H9 (cell line): Measurements from ENCODE around the gene BCAS1. TPM values are rescaled to one million over a fixed set of nuclear protein-coding genes. Genes with fewer than 3 reads are reported as not detected.

Experiments
- DNase-seq: peaks from one replicate; pipeline ENCODE4 v3.0.0-alpha.2; 2017
- H2AFZ ChIP-seq: one replicate; pipeline ENCODE4 v1.6.1; 2013; ENCODE audit warnings: mild to moderate bottlenecking, low read length, control low read depth, moderate library complexity
- H2AK5ac ChIP-seq: 2 replicates; pipeline ENCODE4 v1.6.1; 2013; ENCODE audit warnings: low read length, control low read depth, mixed read lengths; ENCODE audit not compliant: insufficient read length
- H2BK120ac ChIP-seq: one replicate; pipeline ENCODE4 v1.6.1; 2013; ENCODE audit warnings: low read depth, mild to moderate bottlenecking, low read length, control low read depth, inconsistent platforms; ENCODE audit not compliant: poor library complexity, severe bottlenecking
- H2BK12ac ChIP-seq: 2 replicates; pipeline ENCODE4 v1.6.1; 2013; ENCODE audit warnings: low read length, control low read depth, mixed read lengths, low read depth; ENCODE audit not compliant: insufficient read length
- H2BK15ac ChIP-seq: 2 replicates; pipeline ENCODE4 v1.6.1; 2013; ENCODE audit warnings: low read depth, low read length, control low read depth
- H2BK20ac ChIP-seq: one replicate; pipeline ENCODE4 v1.6.1; 2013; ENCODE audit warnings: low read depth, mild to moderate bottlenecking, low read length, control low read depth, inconsistent platforms; ENCODE audit not compliant: poor library complexity, severe bottlenecking
- H2BK5ac ChIP-seq: 2 replicates; pipeline ENCODE4 v1.6.1; 2013; ENCODE audit warnings: low read length, control low read depth, mixed read lengths; ENCODE audit not compliant: insufficient read length
- H3K14ac ChIP-seq: 2 replicates; pipeline ENCODE4 v1.6.1; 2013; ENCODE audit warnings: low read length, control low read depth; ENCODE audit not compliant: insufficient read depth
- H3K18ac ChIP-seq: 2 replicates; pipeline ENCODE4 v1.6.1; 2013; ENCODE audit warnings: low read depth, mild to moderate bottlenecking, mixed read lengths, low read length, control low read depth; ENCODE audit not compliant: insufficient read length
- H3K23ac ChIP-seq: 2 replicates; pipeline ENCODE4 v1.6.1; 2013; ENCODE audit warnings: low read length, control low read depth, mixed read lengths, low read depth; ENCODE audit not compliant: insufficient read length
- H3K23me2 ChIP-seq: 2 replicates; pipeline ENCODE4 v1.6.1; 2013; ENCODE audit warnings: low read depth, mild to moderate bottlenecking, mixed read lengths, low read length, control low read depth; ENCODE audit not compliant: insufficient read length, poor library complexity, severe bottlenecking
- H3K27ac ChIP-seq: 2 replicates; pipeline ENCODE4 v1.5.1; 2013; ENCODE audit warnings: low read length, control low read depth, mixed read lengths, low read depth; ENCODE audit not compliant: insufficient read length
- H3K27me3 ChIP-seq: 2 replicates; pipeline ENCODE4 v1.6.1; 2013; ENCODE audit warnings: low read length, control low read depth, inconsistent platforms; ENCODE audit not compliant: insufficient read depth
- H3K4ac ChIP-seq: 2 replicates; pipeline ENCODE4 v1.6.1; 2013; ENCODE audit warnings: low read depth, mild to moderate bottlenecking, control low read depth, inconsistent platforms, low read length, moderate library complexity
- H3K4me1 ChIP-seq: 2 replicates; pipeline ENCODE4 v1.6.1; 2013; ENCODE audit warnings: low read length, control low read depth, inconsistent platforms; ENCODE audit not compliant: insufficient read depth
- H3K4me2 ChIP-seq: 2 replicates; pipeline ENCODE4 v1.6.1; 2013; ENCODE audit warnings: low read length, control low read depth, mixed read lengths; ENCODE audit not compliant: insufficient read length, insufficient read depth
- H3K56ac ChIP-seq: 2 replicates; pipeline ENCODE4 v1.6.1; 2013; ENCODE audit warnings: low read depth, mild to moderate bottlenecking, mixed read lengths, low read length, control low read depth; ENCODE audit not compliant: insufficient read length
- H3K79me1 ChIP-seq: 2 replicates; pipeline ENCODE4 v1.6.1; 2013; ENCODE audit warnings: low read depth, mild to moderate bottlenecking, moderate library complexity, low read length, control low read depth, inconsistent platforms; ENCODE audit not compliant: insufficient read depth, poor library complexity, severe bottlenecking
- H3K79me2 ChIP-seq: 2 replicates; pipeline ENCODE4 v1.6.1; 2013; ENCODE audit warnings: low read length, control low read depth, inconsistent platforms; ENCODE audit not compliant: insufficient read depth
- H3K9ac ChIP-seq: 2 replicates; pipeline ENCODE4 v1.6.1; 2013; ENCODE audit warnings: low read length, control low read depth, mixed read lengths; ENCODE audit not compliant: insufficient read length; ENCODE audit errors: extremely low read depth
- H3K9me3 ChIP-seq: one replicate; pipeline ENCODE4 v1.6.1; 2013; ENCODE audit warnings: low read depth, low read length, inconsistent platforms; ENCODE audit not compliant: control insufficient read depth
- H3T11ph ChIP-seq: one replicate; pipeline ENCODE4 v1.6.1; 2013; ENCODE audit warnings: mild to moderate bottlenecking, low read length, control low read depth, inconsistent platforms
- H4K20me1 ChIP-seq: one replicate; pipeline ENCODE4 v1.6.1; 2013; ENCODE audit not compliant: control insufficient read depth, insufficient read length, insufficient read depth
- H4K5ac ChIP-seq: 2 replicates; pipeline ENCODE4 v1.6.1; 2013; ENCODE audit warnings: low read depth, mild to moderate bottlenecking, mixed read lengths, low read length, control low read depth; ENCODE audit not compliant: insufficient read length
- H4K8ac ChIP-seq: replicated peaks from 2 replicates; pipeline ENCODE4 v1.6.1; 2013; ENCODE audit warnings: low read length, control low read depth, mixed read lengths, low read depth; ENCODE audit not compliant: insufficient read length
- H4K91ac ChIP-seq: 2 replicates; pipeline ENCODE4 v1.6.1; 2013; ENCODE audit warnings: low read depth, mild to moderate bottlenecking, moderate library complexity, mixed read lengths, low read length, control low read depth; ENCODE audit not compliant: insufficient read length
- H3K27ac Mint-ChIP-seq, 3 experiments: 2 replicates in 2 of 3; 3 replicates in 1 of 3; pipeline ENCODE4 v1.8.0; 2020 to 2021; ENCODE audit warnings: mixed read lengths in 3 of 3, mild to moderate bottlenecking in 1 of 3, moderate library complexity in 1 of 3
- H3K27me3 Mint-ChIP-seq: 2 replicates; pipeline ENCODE4 v1.8.0; 2021; ENCODE audit warnings: low read depth, mild to moderate bottlenecking, moderate library complexity, mixed read lengths
- H3K36me3 Mint-ChIP-seq, 3 experiments: 2 replicates in 2 of 3; 3 replicates in 1 of 3; pipeline ENCODE4 v1.8.0; 2020 to 2021; ENCODE audit warnings: low read depth in 3 of 3, mixed read lengths in 3 of 3; ENCODE audit not compliant: insufficient read depth in 1 of 3
- H3K4me1 Mint-ChIP-seq, 2 experiments: 2 replicates each; pipeline ENCODE4 v1.8.0; 2020; ENCODE audit warnings: mixed read lengths in 2 of 2
- H3K4me3 Mint-ChIP-seq, 2 experiments: 2 replicates in 1 of 2; 3 replicates in 1 of 2; pipeline ENCODE4 v1.8.0; 2020 to 2021; ENCODE audit warnings: mild to moderate bottlenecking in 2 of 2, mixed read lengths in 2 of 2, moderate library complexity in 1 of 2
- H3K9me3 Mint-ChIP-seq, 2 experiments: 2 replicates in 1 of 2; 3 replicates in 1 of 2; pipeline ENCODE4 v1.8.0; 2020; ENCODE audit warnings: mild to moderate bottlenecking in 2 of 2, mixed read lengths in 2 of 2, moderate library complexity in 1 of 2
- WGBS: extraction: QIAGEN DNeasy Blood & Tissue Kit; methylation state at CpG from one replicate; pipeline ENCODE4 v1.1.7; 2013; ENCODE audit warnings: missing lambda C conversion rate, low lambda C conversion rate, mixed read lengths; ENCODE audit not compliant: insufficient read length; ENCODE audit errors: extremely low coverage; 5-methylcytosine and 5-hydroxymethylcytosine counted together
- total RNA-seq: library from RNA; stranded (reverse); gene quantifications from 2 replicates; pipeline ENCODE4 v1.2.1, GENCODE V29; 2021
- TF ChIP-seq, protein P1 (sequence below): fragments of 200-600 bp; sonication (generic); conservative IDR thresholded peaks from 3 replicates; pipeline ENCODE4 v1.8.0; 2021; ENCODE audit warnings: antibody characterized with exemption, mild to moderate bottlenecking

BCAS1 gene
- total RNA-seq, 1 experiment from 2014 or later = 0.15 TPM

DNA sequence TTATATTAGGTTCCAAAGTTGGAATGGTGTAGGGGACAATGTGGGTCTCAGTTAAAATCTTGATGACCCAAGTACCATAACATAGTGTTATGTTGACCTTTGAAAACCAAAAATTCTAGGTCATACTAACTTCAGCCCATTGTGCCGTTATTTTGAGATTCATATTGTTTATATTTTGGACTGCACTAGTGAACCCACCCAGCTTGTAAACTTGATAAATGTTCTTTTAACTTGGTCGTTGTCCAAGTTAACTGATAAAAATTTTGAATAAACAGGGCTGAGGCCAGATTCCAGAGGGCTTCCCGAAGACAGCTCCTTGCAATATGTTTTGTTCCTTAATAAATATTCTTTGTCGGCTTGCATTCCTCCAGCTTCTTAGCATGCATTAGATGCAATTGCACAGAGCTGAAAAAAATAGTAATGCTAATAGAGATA is 90.3 kb downstream of the BCAS1 start:
- H3K4ac ChIP-seq = no peak overlapping the region
- H4K20me1 ChIP-seq = no peaks in the 10 kb centered on the region
- H2BK12ac ChIP-seq = no peak overlapping the region
- H3K4me3 Mint-ChIP-seq = no peak overlapping the region
- no peak overlapping the region for H2BK20ac ChIP-seq
- TF ChIP-seq, protein P1, sequence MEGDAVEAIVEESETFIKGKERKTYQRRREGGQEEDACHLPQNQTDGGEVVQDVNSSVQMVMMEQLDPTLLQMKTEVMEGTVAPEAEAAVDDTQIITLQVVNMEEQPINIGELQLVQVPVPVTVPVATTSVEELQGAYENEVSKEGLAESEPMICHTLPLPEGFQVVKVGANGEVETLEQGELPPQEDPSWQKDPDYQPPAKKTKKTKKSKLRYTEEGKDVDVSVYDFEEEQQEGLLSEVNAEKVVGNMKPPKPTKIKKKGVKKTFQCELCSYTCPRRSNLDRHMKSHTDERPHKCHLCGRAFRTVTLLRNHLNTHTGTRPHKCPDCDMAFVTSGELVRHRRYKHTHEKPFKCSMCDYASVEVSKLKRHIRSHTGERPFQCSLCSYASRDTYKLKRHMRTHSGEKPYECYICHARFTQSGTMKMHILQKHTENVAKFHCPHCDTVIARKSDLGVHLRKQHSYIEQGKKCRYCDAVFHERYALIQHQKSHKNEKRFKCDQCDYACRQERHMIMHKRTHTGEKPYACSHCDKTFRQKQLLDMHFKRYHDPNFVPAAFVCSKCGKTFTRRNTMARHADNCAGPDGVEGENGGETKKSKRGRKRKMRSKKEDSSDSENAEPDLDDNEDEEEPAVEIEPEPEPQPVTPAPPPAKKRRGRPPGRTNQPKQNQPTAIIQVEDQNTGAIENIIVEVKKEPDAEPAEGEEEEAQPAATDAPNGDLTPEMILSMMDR = no peak
- no peak for DNase-seq
- no peak overlapping the region for H3K18ac ChIP-seq
- H3K9ac ChIP-seq = no peak overlapping the region
- H4K8ac ChIP-seq = no peak overlapping the region
- H3K27me3 ChIP-seq = no peaks in the 10 kb centered on the region
- H2AK5ac ChIP-seq = no peak overlapping the region
- H3K23ac ChIP-seq = no peak overlapping the region
- no peak overlapping the region for H3T11ph ChIP-seq
- H4K91ac ChIP-seq = no peak overlapping the region
- no peaks in the 10 kb centered on the region for H3K4me1 Mint-ChIP-seq
- no CpG with 5 or more reads among the region's 4 CpGs for WGBS
- H3K9me3 ChIP-seq = no peaks in the 10 kb centered on the region
- H2BK120ac ChIP-seq = no peak overlapping the region
- H3K4me2 ChIP-seq = no peak overlapping the region
- no peak overlapping the region for H3K27ac Mint-ChIP-seq
- no peak overlapping the region for H2AFZ ChIP-seq
- no peaks in the 10 kb centered on the region for H3K23me2 ChIP-seq
- H3K27me3 Mint-ChIP-seq = no peaks in the 10 kb centered on the region
- H3K9me3 Mint-ChIP-seq = peaks cover 0 to 5% of the 10 kb centered on the region in 2 experiments; a peak in 3 of 5 replicates
- H3K79me2 ChIP-seq = no peaks in the 10 kb centered on the region
- no peaks in the 10 kb centered on the region for H3K36me3 Mint-ChIP-seq
- no peaks in the 10 kb centered on the region for H3K79me1 ChIP-seq
- H4K5ac ChIP-seq = no peak overlapping the region
- H2BK5ac ChIP-seq = no peak overlapping the region
- H3K56ac ChIP-seq = no peak overlapping the region
- H2BK15ac ChIP-seq = no peak overlapping the region
- no peak overlapping the region for H3K27ac ChIP-seq
- H3K14ac ChIP-seq = no peak overlapping the region
- H3K4me1 ChIP-seq = no peaks in the 10 kb centered on the region
